Naive thymus-derived CD8-positive, alpha-beta T cell (primary cell): ENCODE measurements around the gene ARRDC1. TPM values are rescaled to one million over a fixed set of nuclear protein-coding genes. Genes with fewer than 3 reads are reported as not detected.

ENCODE experiments used
- ATAC-seq, 2 donors: fragments of 150-1000 bp; cut with Tn5 transposase in 1 of 2; sonication (Bioruptor Pico), chemical (Tn5 transposase) in 1 of 2; 1 replicate in 1 of 2; 2 replicates in 1 of 2; pipeline ENCODE4 v1.10.0; 2021; ENCODE audit warnings: mild to moderate bottlenecking in 2 of 2, moderate library complexity in 2 of 2
- POLR2A ChIA-PET: fragments of 350-600 bp; sonication (Branson Sonifier 250); formaldehyde crosslinking; loops from one replicate; lab custom pipeline; 2021; ENCODE audit warnings: antibody characterized with exemption; lab: Charles Lee
- DNase-seq, 10 donors: peaks; one replicate each; pipeline versions ENCODE4 v3.0.0 to v3.0.0-alpha.2; 2020 to 2022
- H3K27ac Mint-ChIP-seq, 10 donors: one replicate each; pipeline ENCODE4 v1.8.0; 2020 to 2022; ENCODE audit warnings: mild to moderate bottlenecking in 10 of 10, mixed read lengths in 10 of 10, moderate library complexity in 4 of 10, inconsistent platforms in 1 of 10
- H3K27me3 Mint-ChIP-seq, 5 donors: one replicate each; pipeline ENCODE4 v1.8.0; 2021 to 2022; ENCODE audit warnings: mixed read lengths in 5 of 5
- H3K36me3 Mint-ChIP-seq, 3 donors: one replicate each; pipeline ENCODE4 v1.8.0; 2020 to 2022; ENCODE audit warnings: mixed read lengths in 3 of 3, mild to moderate bottlenecking in 2 of 3, inconsistent platforms in 1 of 3
- H3K4me1 Mint-ChIP-seq, 4 donors: one replicate each; pipeline ENCODE4 v1.8.0; 2021 to 2022; ENCODE audit warnings: mixed read lengths in 4 of 4
- H3K4me3 Mint-ChIP-seq, 10 donors: one replicate each; pipeline ENCODE4 v1.8.0; 2020 to 2022; ENCODE audit warnings: mild to moderate bottlenecking in 10 of 10, mixed read lengths in 10 of 10, moderate library complexity in 6 of 10, inconsistent platforms in 1 of 10
- H3K9me3 Mint-ChIP-seq, 9 donors: one replicate each; pipeline ENCODE4 v1.8.0; 2020 to 2022; ENCODE audit warnings: mixed read lengths in 9 of 9, mild to moderate bottlenecking in 3 of 9, inconsistent platforms in 1 of 9, moderate library complexity in 1 of 9
- polyA plus RNA-seq, 3 donors: library from polyadenylated mRNA; unstranded; fragments of 300-500 nt; fragmentation: Illumina TruSeq; gene quantifications; one replicate each; pipeline ENCODE4 v1.2.3, GENCODE V29; 2021
- total RNA-seq, 8 experiments: library from RNA in 2 of 8; stranded (reverse) in 2 of 8; gene quantifications; one replicate each; pipeline ENCODE4 v1.2.3 and lab custom pipeline; 2021 to 2026

Gene ARRDC1
- total and polyA plus RNA-seq, 5 experiments from 2014 or later: 27.2 to 86.8 (median 42.4) TPM

- ATAC-seq (no peak), DNase-seq (peak in 1 of 10 donors; percentile 62)
- no peaks in the 10 kb centered on the region for H3K9me3 Mint-ChIP-seq
- peaks cover 11 to 42% (median 34%) of the 10 kb centered on the region in 4 donors for H3K4me1 Mint-ChIP-seq
- peak overlapping the region in 4 of 10 donors; percentile 34 to 86 (median 54) for H3K27ac Mint-ChIP-seq
- no peaks in the 10 kb centered on the region for H3K36me3 Mint-ChIP-seq
- peak overlapping the region; percentile 70 to 90 (median 81) for H3K4me3 Mint-ChIP-seq
- POLR2A ChIA-PET: interaction anchor here (0.6 to 1.8 kb wide), 5 partner anchors 12 to 28 kb away, joined by 3 to 15 read pairs (median 4); partner anchors contain the start of genes DPH7, EHMT1 and ZMYND19
- no peaks in the 10 kb centered on the region for H3K27me3 Mint-ChIP-seq
Measured at GRCh38 chr9:137606734-137607138, 1.2 kb downstream of the ARRDC1 start.

DNA sequence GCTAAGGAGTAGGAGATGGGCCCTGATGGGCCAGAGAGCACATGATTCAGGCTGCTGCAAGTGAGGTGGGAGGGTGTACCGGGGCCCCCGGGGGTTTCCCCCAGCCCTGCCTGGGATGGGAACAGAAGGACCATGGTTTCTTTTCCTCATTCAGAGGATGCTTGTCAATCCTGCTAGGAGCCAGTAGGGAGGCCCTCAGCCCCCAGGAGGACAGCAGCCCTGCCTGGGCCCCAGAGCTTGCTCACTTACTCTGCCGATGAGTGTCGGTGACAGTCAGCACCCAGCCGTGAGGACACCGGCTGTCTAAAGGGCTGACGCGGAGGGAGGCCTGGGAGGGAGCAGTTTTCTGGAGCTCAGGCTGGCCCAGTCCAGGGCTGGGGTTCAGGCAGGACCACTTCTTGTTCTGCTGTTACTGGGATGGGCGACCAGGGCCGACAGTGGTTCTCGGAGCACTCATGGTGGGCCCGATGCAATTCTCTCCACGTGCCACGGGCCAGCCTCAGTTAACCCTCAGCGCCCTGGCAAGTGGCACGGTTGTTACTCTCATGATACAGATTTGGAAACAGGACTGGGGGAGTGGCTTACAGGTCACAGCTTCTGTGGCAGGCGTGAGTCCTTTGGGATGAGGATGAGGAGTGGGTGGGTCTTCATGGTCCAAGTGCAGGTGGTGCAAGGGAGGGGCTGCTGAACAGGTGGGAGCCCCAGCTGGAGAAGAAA is 1.8 kb downstream of the ARRDC1 start:
- ATAC-seq: no peak

GRCh38 chr9:137610944-137611343 is 5.5 kb downstream of the ARRDC1 start:
- POLR2A ChIA-PET: interaction anchor here (1.1 to 2.6 kb wide), 2 partner anchors 8 to 22 kb away, joined by 5 to 10 read pairs; partner anchors contain the start of gene EHMT1
- no peak for ATAC-seq
- Mint-ChIP-seq H3K27ac (peak overlapping the region in 7 of 10 donors; percentile 32 to 75 (median 63)), H3K4me1 (peaks cover 10 to 52% (median 34%) of the 10 kb centered on the region in 4 donors), H3K9me3 (no peaks in the 10 kb centered on the region), H3K4me3 (peak overlapping the region in 4 of 10 donors; percentile 44 to 64 (median 48)), H3K36me3 (peaks cover 0 to 3% (median 0%) of the 10 kb centered on the region in 3 donors), H3K27me3 (no peaks in the 10 kb centered on the region)
- no peak for DNase-seq

More for the DNA sequence above, 1.8 kb downstream of the ARRDC1 start:
- POLR2A ChIA-PET: interaction anchor here (0.6 to 1.8 kb wide), 5 partner anchors 11 to 29 kb away, joined by 3 to 15 read pairs (median 4); partner anchors contain the start of genes DPH7, EHMT1 and ZMYND19
- peak overlapping the region; percentile 70 to 90 (median 81) for H3K4me3 Mint-ChIP-seq
- peak in 1 of 10 donors; percentile 63 for DNase-seq
- no peaks in the 10 kb centered on the region for H3K36me3 Mint-ChIP-seq
- no peaks in the 10 kb centered on the region for H3K9me3 Mint-ChIP-seq
- peak overlapping the region in 5 of 10 donors; percentile 36 to 86 (median 44) for H3K27ac Mint-ChIP-seq
- H3K27me3 Mint-ChIP-seq: no peaks in the 10 kb centered on the region
- H3K4me1 Mint-ChIP-seq: peaks cover 14 to 48% (median 39%) of the 10 kb centered on the region in 4 donors

DNA sequence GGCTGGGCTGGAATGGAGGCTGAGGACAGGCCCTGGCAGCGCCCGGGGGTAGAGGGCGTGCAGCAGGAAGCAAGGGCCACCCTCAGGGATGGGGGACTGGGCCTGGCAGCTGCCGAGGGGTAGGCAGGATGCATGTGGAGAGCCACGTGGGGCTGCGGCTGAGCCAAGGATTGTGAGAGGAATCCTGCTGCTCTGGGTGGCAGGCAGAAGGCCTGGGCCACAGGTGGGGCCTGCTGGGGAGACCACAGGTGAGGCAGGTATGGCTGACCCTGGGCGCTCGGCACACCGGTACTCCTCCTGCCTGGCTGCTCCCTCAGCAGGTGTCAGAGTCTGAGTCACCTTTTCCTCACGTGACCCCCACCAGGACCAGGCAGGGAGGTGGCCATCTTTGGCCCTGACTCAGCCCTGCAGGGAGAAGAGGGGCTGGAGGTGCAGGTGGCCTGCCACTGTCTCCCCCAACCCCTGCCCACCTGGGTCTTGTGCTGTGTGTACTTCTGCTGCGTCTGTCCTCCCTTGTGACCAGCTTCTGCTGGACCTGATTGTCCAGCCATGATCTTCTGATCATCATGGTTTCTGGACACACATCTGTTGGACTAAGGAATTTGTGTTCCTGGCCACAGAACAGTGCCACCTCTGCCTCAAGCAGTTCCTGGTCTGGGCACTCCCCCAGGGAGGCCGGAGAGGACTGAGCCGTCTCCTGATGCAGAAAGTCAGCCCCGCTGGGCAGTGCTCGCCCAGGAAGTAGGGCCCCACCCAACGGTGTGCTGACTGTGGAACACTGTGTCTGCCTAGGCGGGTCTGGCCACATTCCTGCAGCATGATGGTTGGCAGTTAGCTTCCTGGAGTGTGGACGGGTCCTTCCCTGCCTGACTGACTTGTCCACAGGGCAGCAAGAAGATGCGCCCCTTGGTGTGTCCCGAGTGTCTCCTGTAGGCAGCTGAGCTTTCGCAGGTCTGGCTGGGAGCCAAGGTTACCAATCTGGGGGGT is 6.4 kb downstream of the ARRDC1 start:
- POLR2A ChIA-PET: interaction anchor here (1.1 kb wide), 1 partner anchor 23 kb away, joined by 5 read pairs; no protein-coding TSS in a partner anchor
- peaks cover 10 to 50% (median 30%) of the 10 kb centered on the region in 4 donors for H3K4me1 Mint-ChIP-seq
- ATAC-seq (peak; percentile 33 to 68), DNase-seq (no peak)
- H3K27ac Mint-ChIP-seq: peak overlapping the region in 9 of 10 donors; percentile 13 to 76 (median 61)
- H3K27me3 Mint-ChIP-seq: no peaks in the 10 kb centered on the region
- peaks cover 0 to 3% (median 0%) of the 10 kb centered on the region in 3 donors for H3K36me3 Mint-ChIP-seq
- peak overlapping the region in 4 of 10 donors; percentile 46 to 64 (median 51) for H3K4me3 Mint-ChIP-seq
- no peaks in the 10 kb centered on the region for H3K9me3 Mint-ChIP-seq

GRCh38 chr9:137612741-137613142 is 7.3 kb downstream of the ARRDC1 start:
- H3K27me3 Mint-ChIP-seq: no peaks in the 10 kb centered on the region
- no peak for ATAC-seq
- H3K4me3 Mint-ChIP-seq: peak overlapping the region in 1 of 10 donors; percentile 41
- no peaks in the 10 kb centered on the region for H3K9me3 Mint-ChIP-seq
- DNase-seq: no peak
- H3K36me3 Mint-ChIP-seq: peaks cover 0 to 3% (median 0%) of the 10 kb centered on the region in 3 donors
- H3K27ac Mint-ChIP-seq: peak overlapping the region in 2 of 10 donors; percentile 53 to 63
- POLR2A ChIA-PET: no interaction called here
- peaks cover 11 to 50% (median 30%) of the 10 kb centered on the region in 4 donors for H3K4me1 Mint-ChIP-seq

DNA sequence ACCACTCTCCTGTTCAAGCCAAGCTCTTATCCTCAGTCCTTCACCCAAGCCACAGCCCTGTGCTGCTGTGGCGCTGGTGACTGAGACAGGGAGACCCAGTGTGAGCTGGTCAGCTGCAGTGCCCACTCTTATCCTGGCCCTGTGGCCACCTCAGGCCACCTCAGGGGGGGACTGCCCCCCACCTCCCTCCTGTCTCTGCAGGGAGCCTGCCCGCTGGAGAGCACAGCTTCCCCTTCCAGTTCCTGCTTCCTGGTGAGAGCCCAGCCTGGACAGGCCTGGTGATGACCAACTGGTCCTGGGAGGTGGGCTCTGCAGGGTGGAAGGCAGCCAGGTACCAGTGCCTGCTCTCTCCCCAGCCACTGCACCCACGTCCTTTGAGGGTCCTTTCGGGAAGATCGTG is 7.8 kb downstream of the ARRDC1 start:
- peaks cover 16 to 50% (median 32%) of the 10 kb centered on the region in 4 donors for H3K4me1 Mint-ChIP-seq
- peak overlapping the region in 3 of 10 donors; percentile 15 to 63 (median 20) for H3K27ac Mint-ChIP-seq
- no peak for DNase-seq

DNA sequence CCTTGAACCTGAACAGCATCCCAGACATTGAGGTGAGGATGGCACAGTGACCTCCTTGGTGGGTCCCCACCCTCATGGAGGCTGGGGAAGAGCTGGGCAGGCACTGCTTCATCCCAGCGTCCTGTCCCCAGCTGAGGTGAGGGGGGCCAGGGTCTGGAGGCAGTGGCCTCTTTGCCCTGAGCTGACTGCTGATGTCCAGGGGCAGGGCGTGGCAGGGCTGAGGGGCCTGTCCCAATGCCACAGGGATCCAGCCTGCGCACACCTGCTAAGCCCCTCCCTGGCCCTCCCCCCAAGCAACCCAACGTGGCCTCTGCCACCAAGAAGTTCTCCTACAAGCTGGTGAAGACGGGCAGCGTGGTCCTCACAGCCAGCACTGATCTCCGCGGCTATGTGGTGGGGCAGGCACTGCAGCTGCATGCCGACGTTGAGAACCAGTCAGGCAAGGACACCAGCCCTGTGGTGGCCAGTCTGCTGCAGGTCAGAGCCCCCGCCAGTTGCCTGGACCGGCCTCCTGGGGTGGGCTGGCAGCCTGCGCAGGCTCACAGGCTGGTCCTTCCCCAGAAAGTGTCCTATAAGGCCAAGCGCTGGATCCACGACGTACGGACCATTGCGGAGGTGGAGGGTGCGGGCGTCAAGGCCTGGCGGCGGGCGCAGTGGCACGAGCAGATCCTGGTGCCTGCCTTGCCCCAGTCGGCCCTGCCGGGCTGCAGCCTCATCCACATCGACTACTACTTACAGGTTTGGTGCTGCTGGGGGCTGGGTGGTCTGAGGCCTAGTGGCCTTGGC is 8.4 kb downstream of the ARRDC1 start:
- peak overlapping the region in 1 of 10 donors; percentile 24 for H3K4me3 Mint-ChIP-seq
- H3K27ac Mint-ChIP-seq: no peak overlapping the region
- no peaks in the 10 kb centered on the region for H3K27me3 Mint-ChIP-seq
- DNase-seq (no peak), ATAC-seq (no peak)
- peaks cover 0 to 3% (median 0%) of the 10 kb centered on the region in 3 donors for H3K36me3 Mint-ChIP-seq
- H3K4me1 Mint-ChIP-seq: peaks cover 16 to 44% (median 30%) of the 10 kb centered on the region in 4 donors
- POLR2A ChIA-PET: no interaction called here
- no peaks in the 10 kb centered on the region for H3K9me3 Mint-ChIP-seq

More for the DNA sequence above, 7.8 kb downstream of the ARRDC1 start:
- POLR2A ChIA-PET: no interaction called here
- ATAC-seq: no peak
- Mint-ChIP-seq H3K4me3 (peak overlapping the region in 1 of 10 donors; percentile 41), H3K27me3 (no peaks in the 10 kb centered on the region), H3K36me3 (peaks cover 0 to 3% (median 0%) of the 10 kb centered on the region in 3 donors), H3K9me3 (no peaks in the 10 kb centered on the region)

- Mint-ChIP-seq H3K4me1 (peaks cover 18 to 44% (median 33%) of the 10 kb centered on the region in 4 donors), H3K4me3 (no peak overlapping the region), H3K9me3 (no peaks in the 10 kb centered on the region), H3K36me3 (peaks cover 0 to 3% (median 0%) of the 10 kb centered on the region in 3 donors), H3K27ac (peak overlapping the region in 1 of 10 donors; percentile 25), H3K27me3 (no peaks in the 10 kb centered on the region)
- no peak for DNase-seq
- no peak for ATAC-seq
- POLR2A ChIA-PET: no interaction called here
Measured at GRCh38 chr9:137614631-137615386, 9.3 kb downstream of the ARRDC1 start.

DNA sequence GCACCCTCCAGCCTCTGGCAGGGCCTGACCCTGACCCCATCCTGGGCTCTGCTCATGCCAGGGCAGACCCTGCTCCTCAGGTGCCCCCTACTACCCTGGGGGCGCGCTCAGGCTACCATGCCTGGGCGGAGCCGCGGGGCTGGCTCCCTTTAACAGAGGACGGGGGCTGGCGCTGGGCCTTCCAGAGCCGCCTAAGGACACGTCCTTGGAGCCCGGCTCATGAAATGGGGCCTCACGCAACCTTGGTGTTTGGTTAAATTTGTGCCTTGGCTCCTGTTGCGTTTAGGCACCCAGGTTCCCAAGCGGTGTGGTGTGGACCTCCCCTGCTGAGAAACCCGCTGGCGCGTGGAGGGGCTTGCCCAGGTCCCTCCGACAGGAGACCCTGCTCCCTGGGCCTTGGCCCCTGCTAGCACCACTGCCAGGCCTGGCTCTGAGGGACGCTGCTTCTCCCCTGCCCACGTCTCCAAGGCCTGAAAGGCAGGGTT is 9.9 kb downstream of the ARRDC1 start:
- no peak for ATAC-seq
- no peaks in the 10 kb centered on the region for H3K9me3 Mint-ChIP-seq
- no peaks in the 10 kb centered on the region for H3K27me3 Mint-ChIP-seq
- peaks cover 0 to 3% (median 0%) of the 10 kb centered on the region in 3 donors for H3K36me3 Mint-ChIP-seq
- DNase-seq: no peak
- H3K27ac Mint-ChIP-seq: peak overlapping the region in 1 of 10 donors; percentile 20
- peaks cover 21 to 44% (median 38%) of the 10 kb centered on the region in 4 donors for H3K4me1 Mint-ChIP-seq
- no peak overlapping the region for H3K4me3 Mint-ChIP-seq
- POLR2A ChIA-PET: no interaction called here

GRCh38 chr9:137618105-137619067 is 12.9 kb downstream of the ARRDC1 start, which contains the start of gene EHMT1:
Gene EHMT1, plus strand, starts transcription at chr9:137619005. Its CDS starts 24 bp downstream, at chr9:137619029.
- no peaks in the 10 kb centered on the region for H3K27me3 Mint-ChIP-seq
- no peaks in the 10 kb centered on the region for H3K9me3 Mint-ChIP-seq
- peak within 1 kb of the TSS; percentile 82 to 98 (median 94) for H3K4me3 Mint-ChIP-seq
- peaks cover 17 to 46% (median 42%) of the 10 kb centered on the region in 4 donors for H3K4me1 Mint-ChIP-seq
- H3K27ac Mint-ChIP-seq: peak within 1 kb of the TSS; percentile 76 to 98 (median 94)
- POLR2A ChIA-PET: interaction anchor here (0.6 to 2.1 kb wide), 16 partner anchors 9 to 1135 kb away, joined by 3 to 15 read pairs (median 4); partner anchors contain the start of genes ARRDC1, DPH7, MRPL41 and TUBB4B
- DNase-seq: peak; percentile 82 to 96 (median 93)
- ATAC-seq: peak; percentile 82 to 85
- H3K36me3 Mint-ChIP-seq: peaks cover 0 to 7% (median 0%) of the 10 kb centered on the region in 3 donors
